Measurements from ENCODE around the gene TSEN15. TPM values are rescaled to one million over a fixed set of nuclear protein-coding genes. Genes with fewer than 3 reads are reported as not detected.

The TSEN15 gene
- polyA plus RNA-seq, 1 experiment, result 69.9 TPM

GRCh38 chr1:184062640-184063286 lies 11.2 kb downstream of the TSEN15 start:
- no peak overlapping the region for H3K4me3 ChIP-seq (ENCODE audit: low read depth, low read length)
- no peak for TF ChIP-seq CTCF (IDR thresholded peaks at IDR 0.05; ENCODE audit: low read depth, low read length)
- ChIA-PET POLR2A (no interaction called here), CTCF (interaction anchor here (1.1 to 1.2 kb wide), 2 partner anchors 159 to 601 kb away, joined by 3 to 4 read pairs; no protein-coding TSS in a partner anchor)
- no peak for DNase-seq (ENCODE audit: low read depth, low spot score)
- H3K9me3 ChIP-seq (ENCODE audit: control insufficient read depth, insufficient read depth, low read length), result no peaks in the 10 kb centered on the region
- no peaks in the 10 kb centered on the region for H3K27me3 ChIP-seq (ENCODE audit: control insufficient read depth, insufficient read depth, low read length)
- H3K27ac ChIP-seq (ENCODE audit: low read depth, low read length), result no peak overlapping the region

- ChIA-PET CTCF (interaction anchor here (0.7 to 1.2 kb wide), 4 partner anchors 10 to 468 kb away, joined by 3 to 4 read pairs (median 3); no protein-coding TSS in a partner anchor), POLR2A (no interaction called here)
- Histone ChIP-seq H3K27ac (ENCODE audit: low read depth, low read length) (no peak overlapping the region), H3K9me3 (ENCODE audit: control insufficient read depth, insufficient read depth, low read length) (no peaks in the 10 kb centered on the region), H3K27me3 (ENCODE audit: control insufficient read depth, insufficient read depth, low read length) (no peaks in the 10 kb centered on the region), H3K4me3 (ENCODE audit: low read depth, low read length) (no peak overlapping the region)
- no peak for TF ChIP-seq CTCF (IDR thresholded peaks at IDR 0.05; ENCODE audit: low read depth, low read length)
- no peak for DNase-seq (ENCODE audit: low read depth, low spot score)
These were observed 14.0 kb downstream of the TSEN15 start for GRCh38 chr1:184065559-184065958.

- ChIA-PET POLR2A (interaction anchor here (0.6 kb wide), 1 partner anchor 319 kb away, joined by 4 read pairs; the partner anchor contains the start of gene C1orf21), CTCF (interaction anchor here (1.3 to 1.6 kb wide), 3 partner anchors 154 to 596 kb away, joined by 4 to 8 read pairs (median 6); no protein-coding TSS in a partner anchor)
- Histone ChIP-seq H3K27ac (ENCODE audit: low read depth, low read length) (no peak overlapping the region), H3K9me3 (ENCODE audit: control insufficient read depth, insufficient read depth, low read length) (no peaks in the 10 kb centered on the region), H3K27me3 (ENCODE audit: control insufficient read depth, insufficient read depth, low read length) (no peaks in the 10 kb centered on the region), H3K4me3 (ENCODE audit: low read depth, low read length) (no peak overlapping the region)
- TF ChIP-seq CTCF (IDR thresholded peaks at IDR 0.05; ENCODE audit: low read depth, low read length), result no peak
- no peak for DNase-seq (ENCODE audit: low read depth, low spot score)
These were observed 16.8 kb downstream of the TSEN15 start for GRCh38 chr1:184068354-184068753.

GRCh38 chr1:184069675-184070074 lies 18.1 kb downstream of the TSEN15 start:
- TF ChIP-seq CTCF (IDR thresholded peaks at IDR 0.05; ENCODE audit: low read depth, low read length), result no peak
- no peak for DNase-seq (ENCODE audit: low read depth, low spot score)
- H3K4me3 ChIP-seq (ENCODE audit: low read depth, low read length), result no peak overlapping the region
- no peak overlapping the region for H3K27ac ChIP-seq (ENCODE audit: low read depth, low read length)
- ChIA-PET POLR2A (no interaction called here), CTCF (interaction anchor here (1.3 to 1.6 kb wide), 3 partner anchors 153 to 594 kb away, joined by 4 to 8 read pairs (median 6); no protein-coding TSS in a partner anchor)
- no peaks in the 10 kb centered on the region for H3K9me3 ChIP-seq (ENCODE audit: control insufficient read depth, insufficient read depth, low read length)
- H3K27me3 ChIP-seq (ENCODE audit: control insufficient read depth, insufficient read depth, low read length), result no peaks in the 10 kb centered on the region

GRCh38 chr1:184072376-184072775 lies 20.8 kb downstream of the TSEN15 start:
- H3K9me3 ChIP-seq (ENCODE audit: control insufficient read depth, insufficient read depth, low read length), result no peaks in the 10 kb centered on the region
- H3K27ac ChIP-seq (ENCODE audit: low read depth, low read length), result no peak overlapping the region
- H3K27me3 ChIP-seq (ENCODE audit: control insufficient read depth, insufficient read depth, low read length), result no peaks in the 10 kb centered on the region
- CTCF ChIA-PET, result interaction anchor here (0.9 to 6.5 kb wide), 4 partner anchors 19 to 620 kb away, joined by 3 to 37 read pairs (median 4); no protein-coding TSS in a partner anchor
- H3K4me3 ChIP-seq (ENCODE audit: low read depth, low read length), result no peak overlapping the region
- POLR2A ChIA-PET, result no interaction called here
- TF ChIP-seq CTCF (IDR thresholded peaks at IDR 0.05; ENCODE audit: low read depth, low read length), result no peak
- no peak for DNase-seq (ENCODE audit: low read depth, low spot score)

Data from AG04450 (cell line).